ENCODE results near the gene APOC1. TPM values are rescaled to one million over a fixed set of nuclear protein-coding genes. Genes with fewer than 3 reads are reported as not detected.
A peak's percentile ranks its signal among the peaks of the same experiment; 100 is the strongest.
"Not testable (repeated sequence)": the region's sequence is repeated elsewhere in the genome, so short reads cannot be mapped to it uniquely, and the experiment has no call there.

Gene APOC1
- 1.4 TPM for total RNA-seq
- long read RNA-seq: 0 reads

DNA sequence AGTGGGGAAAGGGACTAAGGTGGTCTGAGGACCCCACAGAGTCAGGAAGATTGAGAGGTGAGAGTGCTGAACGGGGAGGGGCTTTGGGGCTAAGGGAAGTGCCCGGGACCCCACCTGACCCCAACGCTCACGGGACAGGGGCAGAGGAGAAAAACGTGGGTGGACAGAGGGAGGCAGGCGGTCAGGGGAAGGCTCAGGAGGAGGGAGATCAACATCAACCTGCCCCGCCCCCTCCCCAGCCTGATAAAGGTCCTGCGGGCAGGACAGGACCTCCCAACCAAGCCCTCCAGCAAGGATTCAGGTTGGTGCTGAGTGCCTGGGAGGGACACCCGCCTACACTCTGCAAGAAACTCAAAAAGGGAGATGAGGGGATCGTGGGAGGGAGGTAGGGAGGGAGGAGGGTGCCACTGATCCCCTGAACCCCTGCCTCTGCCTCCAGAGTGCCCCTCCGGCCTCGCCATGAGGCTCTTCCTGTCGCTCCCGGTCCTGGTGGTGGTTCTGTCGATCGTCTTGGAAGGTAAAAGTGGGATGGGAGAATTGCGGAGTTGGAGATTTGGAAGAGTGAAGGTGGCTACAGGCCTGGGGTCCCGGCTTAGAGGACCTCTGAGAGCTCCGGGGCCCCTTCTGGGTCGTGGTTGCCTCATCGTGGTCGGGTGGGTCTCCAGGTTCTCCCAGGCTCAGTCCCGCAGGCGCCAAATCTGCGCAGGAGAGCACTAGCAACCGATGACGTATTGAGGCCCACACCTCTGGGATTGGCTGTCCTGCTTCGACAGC lies at the start of gene APOC1:
Gene APOC1, plus strand, starts transcription at position 176 of the 774 bp plus-strand sequence. Its CDS starts 284 bp downstream, at position 460.
- DNase-seq (ENCODE audit: missing footprints): peak; percentile 85
- intact Hi-C loops (cut with DNase I): not testable (repeated sequence)
- ATAC-seq: peak; percentile 92

GRCh38 chr19:44865196-44865767 lies 49.1 kb upstream of the APOC1 start:
- intact Hi-C loops (cut with DNase I): no loop called here
- ATAC-seq (no peak), DNase-seq (ENCODE audit: missing footprints) (peak; percentile 7)

DNA sequence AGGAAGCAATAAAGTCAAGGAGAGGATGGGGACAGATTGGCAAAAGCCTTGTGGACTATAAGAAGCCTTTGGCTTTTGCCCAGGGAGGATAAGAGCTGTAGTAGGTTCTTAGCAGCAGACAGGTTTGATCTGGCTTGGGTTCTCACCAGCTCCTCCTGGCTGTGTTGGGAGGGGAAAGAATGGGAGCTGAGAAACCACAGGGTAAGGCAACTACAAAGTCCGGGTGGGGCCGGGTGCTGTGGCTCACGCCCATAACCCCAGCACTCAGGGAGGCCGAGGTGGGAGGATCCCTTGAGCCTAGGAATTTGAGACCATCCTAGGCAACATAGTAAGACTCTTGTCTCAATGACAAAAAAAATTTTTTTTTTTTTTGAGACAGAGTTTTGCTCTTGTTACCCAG lies 47.7 kb upstream of the APOC1 start:
- no peak for ATAC-seq
- intact Hi-C loops (cut with DNase I): no loop called here
- no peak for DNase-seq (ENCODE audit: missing footprints)

DNA sequence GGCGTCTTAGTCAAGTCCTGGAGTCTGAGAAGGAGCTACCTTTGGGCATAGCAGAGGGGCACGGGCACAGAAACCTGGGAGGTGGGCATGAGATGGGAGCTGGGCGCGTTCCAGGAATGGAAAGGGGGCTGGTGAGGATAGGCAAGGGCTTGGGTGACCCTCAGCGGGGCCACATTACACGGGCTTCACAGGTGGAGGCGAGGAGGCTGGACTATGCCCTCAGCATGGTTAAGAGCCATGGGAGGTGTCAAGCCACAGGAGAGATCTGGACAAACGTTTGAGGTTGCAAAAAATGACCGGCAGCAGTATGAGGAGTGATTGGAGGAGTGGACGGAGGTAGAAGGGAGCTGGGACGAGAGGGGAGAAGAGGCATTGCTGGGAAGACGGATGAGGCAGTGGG lies 46.8 kb upstream of the APOC1 start:
- ATAC-seq (no peak), DNase-seq (ENCODE audit: missing footprints) (no peak)
- intact Hi-C loops (cut with DNase I): no loop called here

GRCh38 chr19:44869733-44870470 lies 44.5 kb upstream of the APOC1 start:
- ATAC-seq (peak; percentile 35), DNase-seq (ENCODE audit: missing footprints) (peak; percentile 79)

DNA sequence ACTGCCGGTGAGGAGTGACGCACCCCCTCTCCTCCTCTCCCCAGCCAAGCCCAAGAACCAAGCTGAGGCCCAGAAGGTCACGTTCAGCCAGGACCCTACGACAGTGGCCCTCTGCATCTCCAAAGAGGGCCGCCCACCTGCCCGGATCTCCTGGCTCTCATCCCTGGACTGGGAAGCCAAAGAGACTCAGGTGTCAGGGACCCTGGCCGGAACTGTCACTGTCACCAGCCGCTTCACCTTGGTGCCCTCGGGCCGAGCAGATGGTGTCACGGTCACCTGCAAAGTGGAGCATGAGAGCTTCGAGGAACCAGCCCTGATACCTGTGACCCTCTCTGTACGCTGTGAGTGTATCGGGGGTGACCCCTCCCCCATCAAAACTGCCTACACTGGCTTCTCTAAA lies 42.6 kb upstream of the APOC1 start:
- no peak for ATAC-seq
- peak; percentile 62 for DNase-seq (ENCODE audit: missing footprints)
- intact Hi-C loops (cut with DNase I): no loop called here

More at GRCh38 chr19:44869733-44870470, 44.5 kb upstream of the APOC1 start:
- intact Hi-C loops (cut with DNase I): no loop called here

DNA sequence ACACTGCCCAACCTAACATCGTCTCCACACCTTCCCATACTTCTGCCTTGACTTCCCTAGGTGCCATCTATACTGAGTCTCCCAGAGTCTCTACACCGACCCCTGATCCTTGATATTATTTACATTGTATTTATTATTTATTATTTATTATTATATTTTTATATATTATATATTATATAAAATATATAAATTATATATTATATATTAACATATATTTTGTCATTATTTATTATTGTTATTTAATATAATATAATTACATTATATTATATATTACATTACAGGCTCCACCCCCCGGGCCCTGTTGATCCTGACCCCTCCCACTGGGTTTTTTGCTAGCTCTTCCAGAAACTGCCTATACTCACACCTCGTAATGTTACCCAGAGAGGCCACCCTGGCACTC lies 41.7 kb upstream of the APOC1 start:
- no peak for ATAC-seq
- DNase-seq (ENCODE audit: missing footprints): no peak
- intact Hi-C loops (cut with DNase I): no loop called here

GRCh38 chr19:44874317-44874716 lies 40.1 kb upstream of the APOC1 start:
- no peak for ATAC-seq
- intact Hi-C loops (cut with DNase I): no loop called here
- DNase-seq (ENCODE audit: missing footprints): no peak

- peak; percentile 18 for DNase-seq (ENCODE audit: missing footprints)
- no peak for ATAC-seq
- intact Hi-C loops (cut with DNase I): no loop called here
These were observed 38.5 kb upstream of the APOC1 start for GRCh38 chr19:44875666-44876451.

- intact Hi-C loops (cut with DNase I): no loop called here
- DNase-seq (ENCODE audit: missing footprints): peak; percentile 15
- peak; percentile 14 for ATAC-seq
These were observed 37.4 kb upstream of the APOC1 start for GRCh38 chr19:44876930-44877535.

GRCh38 chr19:44878120-44878865 lies 36.1 kb upstream of the APOC1 start:
- ATAC-seq: no peak
- DNase-seq (ENCODE audit: missing footprints): peak; percentile 58

DNA sequence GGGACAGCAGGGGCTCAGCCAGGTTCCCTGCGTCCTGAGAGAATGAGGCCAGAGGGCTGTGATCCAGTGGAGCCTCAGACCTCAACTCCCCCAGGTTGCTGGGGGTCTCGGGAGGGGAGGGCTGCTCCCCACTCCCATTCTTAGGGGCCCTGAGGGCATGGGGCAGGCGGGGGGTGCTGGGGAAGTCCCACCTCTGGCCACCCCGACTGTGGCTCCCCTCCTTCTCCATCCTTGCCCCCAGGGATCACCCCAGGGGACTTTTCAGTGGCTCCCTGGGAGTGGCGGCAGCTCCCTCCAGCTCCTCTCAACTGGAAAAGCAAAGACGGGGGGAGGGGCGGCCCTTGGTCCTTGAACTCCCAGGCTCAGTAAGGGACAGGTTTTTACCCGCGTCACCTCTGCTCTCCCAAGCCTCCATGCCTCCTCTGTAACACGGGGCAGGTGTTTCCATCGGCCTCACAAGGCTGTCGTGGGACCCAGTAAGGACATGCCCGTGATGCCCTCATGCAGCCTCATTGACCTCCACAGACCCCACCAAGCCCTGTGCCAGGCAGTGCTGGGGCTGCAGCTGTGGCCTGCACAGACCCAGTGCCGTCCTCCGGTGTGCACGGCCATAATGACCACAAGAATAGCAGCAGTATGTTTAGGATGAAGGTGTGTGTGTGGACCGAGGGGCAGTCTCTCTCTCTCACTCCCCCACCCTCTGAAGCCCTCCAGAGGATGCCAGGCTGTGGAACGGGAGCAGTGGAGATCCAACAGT lies 34.9 kb upstream of the APOC1 start:
- no peak for DNase-seq (ENCODE audit: missing footprints)
- intact Hi-C loops (cut with DNase I): no loop called here
- no peak for ATAC-seq

More at GRCh38 chr19:44878120-44878865, 36.1 kb upstream of the APOC1 start:
- intact Hi-C loops (cut with DNase I): no loop called here

DNA sequence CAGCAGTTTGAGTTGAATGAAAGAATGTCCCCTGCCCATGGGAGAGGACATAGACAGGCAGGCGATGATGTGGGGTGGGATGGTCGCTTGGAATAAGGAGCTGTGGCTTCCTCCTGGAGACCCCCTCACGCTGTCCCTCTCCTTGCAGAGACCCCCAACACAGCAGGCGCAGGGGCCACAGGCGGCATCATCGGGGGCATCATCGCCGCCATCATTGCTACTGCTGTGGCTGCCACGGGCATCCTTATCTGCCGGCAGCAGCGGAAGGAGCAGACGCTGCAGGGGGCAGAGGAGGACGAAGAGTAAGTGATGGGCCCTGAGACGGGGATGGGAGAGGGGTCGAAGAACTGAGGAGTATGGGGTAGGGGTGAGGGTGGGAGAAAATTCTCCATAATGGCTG lies 32.3 kb upstream of the APOC1 start:
- DNase-seq (ENCODE audit: missing footprints) (no peak), ATAC-seq (no peak)
- intact Hi-C loops (cut with DNase I): no loop called here

DNA sequence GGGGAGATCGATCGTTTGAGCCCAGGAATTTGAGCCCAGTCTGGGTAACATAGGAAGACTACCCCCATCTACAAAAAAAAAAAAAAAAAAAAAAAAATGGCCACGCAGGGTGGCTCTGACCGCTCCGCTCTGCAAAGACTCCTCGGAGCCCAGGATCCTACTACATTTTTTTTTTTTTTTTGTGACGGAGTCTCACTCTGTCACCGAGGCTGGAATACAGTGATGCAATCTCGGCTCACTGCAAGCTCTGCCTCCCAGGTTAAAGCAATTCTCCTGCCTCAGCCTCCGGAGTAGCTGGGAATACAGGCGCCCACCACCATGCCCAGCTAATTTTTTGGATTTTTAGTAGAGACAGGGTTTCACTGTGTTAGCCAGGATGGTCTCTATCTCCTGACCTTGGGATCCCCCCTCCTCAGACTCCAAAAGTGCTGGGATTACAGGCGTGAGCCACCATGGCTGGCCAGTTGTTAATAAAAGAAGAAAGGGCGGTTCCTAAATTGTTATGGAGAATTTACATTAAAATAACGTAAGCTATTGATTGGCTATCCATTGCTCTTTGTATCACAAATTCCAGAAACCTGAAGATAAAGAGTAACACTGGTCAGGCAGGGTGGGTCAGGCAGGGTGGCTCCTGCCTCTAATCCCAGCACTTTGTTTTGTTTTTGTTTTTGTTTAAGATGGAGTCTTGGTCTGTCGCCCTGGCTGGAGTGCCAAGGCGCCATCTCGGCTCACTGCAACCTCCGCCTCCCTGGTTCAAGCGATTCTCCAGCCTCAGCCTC lies 31.6 kb upstream of the APOC1 start:
- ATAC-seq; intact Hi-C loops (cut with DNase I): not testable (repeated sequence)
- DNase-seq (ENCODE audit: missing footprints): peak; percentile 1

GRCh38 chr19:44883922-44884321 lies 30.5 kb upstream of the APOC1 start:
- no peak for DNase-seq (ENCODE audit: missing footprints)
- intact Hi-C loops (cut with DNase I): no loop called here
- no peak for ATAC-seq

DNA sequence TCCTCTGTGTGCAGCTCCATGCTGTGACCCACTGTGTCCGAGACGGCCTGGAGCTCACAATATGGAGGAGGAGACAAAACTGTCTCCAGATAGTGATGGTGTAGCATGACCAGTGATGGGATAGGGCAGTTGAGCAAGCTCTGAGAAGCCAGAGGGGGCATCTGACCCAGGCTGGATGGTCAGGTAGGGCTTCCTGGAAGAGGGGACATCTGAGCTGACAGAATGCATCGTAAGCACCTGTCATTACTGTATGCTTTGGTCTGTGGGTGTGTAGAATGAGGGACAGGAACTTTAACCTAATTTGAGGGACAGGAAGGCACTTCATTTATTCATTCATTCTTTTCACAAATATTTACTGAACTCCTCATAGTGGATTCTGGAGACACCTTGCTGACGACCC lies 29.8 kb upstream of the APOC1 start:
- intact Hi-C loops (cut with DNase I): no loop called here
- no peak for DNase-seq (ENCODE audit: missing footprints)
- no peak for ATAC-seq

GRCh38 chr19:44886141-44886540 lies 28.3 kb upstream of the APOC1 start:
- ATAC-seq (no peak), DNase-seq (ENCODE audit: missing footprints) (peak; percentile 3)
- intact Hi-C loops (cut with DNase I): no loop called here

Data from Right ventricle myocardium inferior (tissue), 1 donor.